ENCODE data around the gene KSR2. TPM values are rescaled to one million over a fixed set of nuclear protein-coding genes. Genes with fewer than 3 reads are reported as not detected.

The KSR2 gene
- total RNA-seq, 2 donors from 2014 or later: 0.07 to 0.08 TPM

- H3K4me3 ChIP-seq: no peak overlapping the region
- no peaks in the 10 kb centered on the region for H3K4me1 ChIP-seq
- TF ChIP-seq CTCF (IDR thresholded peaks at IDR 0.05): no peak
- no peak for DNase-seq (ENCODE audit: low spot score)
- no peaks in the 10 kb centered on the region for H3K9me3 ChIP-seq
- H3K27me3 ChIP-seq: no peaks in the 10 kb centered on the region
- H3K27ac ChIP-seq: no peak overlapping the region
- H3K36me3 ChIP-seq: no peaks in the 10 kb centered on the region
These were observed 132.3 kb downstream of the KSR2 start for GRCh38 chr12:117836476-117836875.

GRCh38 chr12:117835156-117835555, 133.6 kb downstream of the KSR2 start:
- H3K36me3 ChIP-seq: no peaks in the 10 kb centered on the region
- no peaks in the 10 kb centered on the region for H3K27me3 ChIP-seq
- DNase-seq (ENCODE audit: low spot score): no peak
- H3K9me3 ChIP-seq: no peaks in the 10 kb centered on the region
- no peak overlapping the region for H3K27ac ChIP-seq
- no peaks in the 10 kb centered on the region for H3K4me1 ChIP-seq
- no peak overlapping the region for H3K4me3 ChIP-seq
- no peak for TF ChIP-seq CTCF (IDR thresholded peaks at IDR 0.05)

GRCh38 chr12:117832459-117833457, 136.0 kb downstream of the KSR2 start:
- H3K27ac ChIP-seq: no peak overlapping the region
- H3K27me3 ChIP-seq: no peaks in the 10 kb centered on the region

GRCh38 chr12:117830471-117830870, 138.3 kb downstream of the KSR2 start:
- Histone ChIP-seq H3K4me1 (no peaks in the 10 kb centered on the region), H3K27ac (no peak overlapping the region), H3K36me3 (no peaks in the 10 kb centered on the region), H3K27me3 (no peaks in the 10 kb centered on the region), H3K9me3 (peaks cover 0 to 13% of the 10 kb centered on the region in 2 donors), H3K4me3 (no peak overlapping the region)
- no peak for TF ChIP-seq CTCF (IDR thresholded peaks at IDR 0.05)
- DNase-seq (ENCODE audit: low spot score): no peak

More at GRCh38 chr12:117832459-117833457, 136.0 kb downstream of the KSR2 start:
- no peak for TF ChIP-seq CTCF (IDR thresholded peaks at IDR 0.05)
- Histone ChIP-seq H3K36me3 (no peaks in the 10 kb centered on the region), H3K9me3 (peaks cover 0 to 13% of the 10 kb centered on the region in 2 donors), H3K4me3 (no peak overlapping the region), H3K4me1 (no peaks in the 10 kb centered on the region)
- no peak for DNase-seq (ENCODE audit: low spot score)

GRCh38 chr12:117829108-117829507, 139.7 kb downstream of the KSR2 start:
- DNase-seq (ENCODE audit: low spot score): no peak
- no peak for TF ChIP-seq CTCF (IDR thresholded peaks at IDR 0.05)
- Histone ChIP-seq H3K4me1 (no peaks in the 10 kb centered on the region), H3K9me3 (peaks cover 0 to 13% of the 10 kb centered on the region in 2 donors), H3K27me3 (no peaks in the 10 kb centered on the region), H3K36me3 (no peaks in the 10 kb centered on the region), H3K27ac (no peak overlapping the region), H3K4me3 (no peak overlapping the region)

Data from right atrium auricular region (tissue), 2 donors.